KMS-11 (cell line): ENCODE measurements around the gene TMEM31.

ENCODE experiments used
- H2AFZ ChIP-seq: fragments of 200-600 bp; sonication (generic); 2 replicates; pipeline ENCODE4 v1.6.1; 2016; ENCODE audit warnings: antibody characterized with exemption, mixed run types, low read depth
- H3K27ac ChIP-seq: fragments of 200-600 bp; sonication (generic); 2 replicates; pipeline ENCODE4 v1.6.1; 2016; ENCODE audit warnings: mild to moderate bottlenecking, mixed run types
- H3K27me3 ChIP-seq: fragments of 200-600 bp; sonication (generic); 2 replicates; pipeline ENCODE4 v1.6.1; 2017; ENCODE audit warnings: mild to moderate bottlenecking, low read depth, mixed run types, moderate library complexity; ENCODE audit not compliant: insufficient read depth
- H3K36me3 ChIP-seq: fragments of 200-600 bp; sonication (generic); 2 replicates; pipeline ENCODE4 v1.6.1; 2017; ENCODE audit warnings: mild to moderate bottlenecking, mixed run types; ENCODE audit not compliant: insufficient read depth
- H3K4me1 ChIP-seq: fragments of 200-600 bp; sonication (generic); 2 replicates; pipeline ENCODE4 v1.6.1; 2016; ENCODE audit warnings: mild to moderate bottlenecking, low read depth, mixed run types; ENCODE audit not compliant: poor library complexity, severe bottlenecking
- H3K4me2 ChIP-seq: fragments of 200-600 bp; sonication (generic); 2 replicates; pipeline ENCODE4 v1.7.0; 2016; ENCODE audit warnings: mild to moderate bottlenecking, mixed run types
- H3K4me3 ChIP-seq: fragments of 200-600 bp; sonication (generic); IDR thresholded peaks from 2 replicates; pipeline ENCODE4 v1.6.1; 2017; ENCODE audit warnings: low read depth, low read length, mixed read lengths; ENCODE audit not compliant: insufficient read depth
- H3K79me2 ChIP-seq: fragments of 200-600 bp; sonication (generic); 2 replicates; pipeline ENCODE4 v1.6.1; 2016; ENCODE audit warnings: low read depth, mixed run types; ENCODE audit not compliant: insufficient read depth
- H3K9ac ChIP-seq: fragments of 200-600 bp; sonication (generic); 2 replicates; pipeline ENCODE4 v1.6.1; 2016; ENCODE audit warnings: mild to moderate bottlenecking, mixed run types
- H4K20me1 ChIP-seq: fragments of 200-600 bp; sonication (generic); 2 replicates; pipeline ENCODE4 v1.6.1; 2016; ENCODE audit warnings: mild to moderate bottlenecking, mixed run types; ENCODE audit not compliant: insufficient read depth
- TF ChIP-seq, protein P1 (sequence below): fragments of 200-600 bp; sonication (generic); conservative IDR thresholded peaks from 2 replicates; pipeline ENCODE4 v1.6.1; 2017; ENCODE audit warnings: low read depth, mild to moderate bottlenecking, antibody characterized with exemption, low read length, moderate library complexity, mixed read lengths

TMEM31 gene

DNA sequence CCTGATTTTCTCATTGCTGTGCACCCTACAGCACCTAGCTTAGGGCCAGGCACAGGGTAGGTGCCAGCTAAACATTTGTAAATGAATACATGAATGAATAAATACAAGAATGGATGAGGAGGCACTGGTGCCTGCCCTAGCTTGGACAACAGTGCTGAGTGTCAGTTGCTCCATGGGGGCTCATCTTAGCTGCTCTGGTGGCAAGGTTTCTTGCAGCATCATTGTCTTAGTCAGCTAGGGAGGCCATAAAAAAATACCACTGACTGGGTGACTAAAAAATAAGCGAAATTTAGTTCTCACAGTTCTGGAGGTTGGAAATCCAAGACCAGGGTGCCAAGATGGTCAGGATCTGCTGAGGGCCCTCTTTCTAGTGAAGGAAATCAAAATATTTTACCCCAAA lies 31.2 kb downstream of the TMEM31 start:
- H3K9ac ChIP-seq: no peak overlapping the region
- H3K27me3 ChIP-seq: no peaks in the 10 kb centered on the region
- peaks cover 19% of the 10 kb centered on the region for H3K4me1 ChIP-seq
- H3K4me2 ChIP-seq: no peak overlapping the region
- no peak overlapping the region for H2AFZ ChIP-seq
- H3K79me2 ChIP-seq: no peaks in the 10 kb centered on the region
- no peak overlapping the region for H3K27ac ChIP-seq
- H4K20me1 ChIP-seq: no peaks in the 10 kb centered on the region
- no peak overlapping the region for H3K4me3 ChIP-seq
- TF ChIP-seq, protein P1, sequence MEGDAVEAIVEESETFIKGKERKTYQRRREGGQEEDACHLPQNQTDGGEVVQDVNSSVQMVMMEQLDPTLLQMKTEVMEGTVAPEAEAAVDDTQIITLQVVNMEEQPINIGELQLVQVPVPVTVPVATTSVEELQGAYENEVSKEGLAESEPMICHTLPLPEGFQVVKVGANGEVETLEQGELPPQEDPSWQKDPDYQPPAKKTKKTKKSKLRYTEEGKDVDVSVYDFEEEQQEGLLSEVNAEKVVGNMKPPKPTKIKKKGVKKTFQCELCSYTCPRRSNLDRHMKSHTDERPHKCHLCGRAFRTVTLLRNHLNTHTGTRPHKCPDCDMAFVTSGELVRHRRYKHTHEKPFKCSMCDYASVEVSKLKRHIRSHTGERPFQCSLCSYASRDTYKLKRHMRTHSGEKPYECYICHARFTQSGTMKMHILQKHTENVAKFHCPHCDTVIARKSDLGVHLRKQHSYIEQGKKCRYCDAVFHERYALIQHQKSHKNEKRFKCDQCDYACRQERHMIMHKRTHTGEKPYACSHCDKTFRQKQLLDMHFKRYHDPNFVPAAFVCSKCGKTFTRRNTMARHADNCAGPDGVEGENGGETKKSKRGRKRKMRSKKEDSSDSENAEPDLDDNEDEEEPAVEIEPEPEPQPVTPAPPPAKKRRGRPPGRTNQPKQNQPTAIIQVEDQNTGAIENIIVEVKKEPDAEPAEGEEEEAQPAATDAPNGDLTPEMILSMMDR: no peak
- no peaks in the 10 kb centered on the region for H3K36me3 ChIP-seq

- no peak overlapping the region for H3K4me2 ChIP-seq
Measured at GRCh38 chrX:103742339-103742738, 31.6 kb downstream of the TMEM31 start.

GRCh38 chrX:103747163-103747562 lies 36.5 kb downstream of the TMEM31 start:
- Histone ChIP-seq H3K27me3 (no peaks in the 10 kb centered on the region), H3K9ac (no peak overlapping the region), H3K36me3 (no peaks in the 10 kb centered on the region), H3K4me1 (peaks cover 6% of the 10 kb centered on the region), H3K4me2 (no peak overlapping the region; the same call in 1 of the 2 replicates), H3K27ac (no peak overlapping the region), H3K4me3 (no peak overlapping the region), H3K79me2 (no peaks in the 10 kb centered on the region), H4K20me1 (no peaks in the 10 kb centered on the region), H2AFZ (no peak overlapping the region)
- TF ChIP-seq, protein P1: no peak

More at GRCh38 chrX:103742339-103742738, 31.6 kb downstream of the TMEM31 start:
- no peak overlapping the region for H3K27ac ChIP-seq
- H3K9ac ChIP-seq: no peak overlapping the region
- TF ChIP-seq, protein P1: no peak
- H3K36me3 ChIP-seq: no peaks in the 10 kb centered on the region
- H3K27me3 ChIP-seq: no peaks in the 10 kb centered on the region
- no peak overlapping the region for H3K4me3 ChIP-seq
- no peak overlapping the region for H2AFZ ChIP-seq
- H4K20me1 ChIP-seq: no peaks in the 10 kb centered on the region
- peaks cover 16% of the 10 kb centered on the region for H3K4me1 ChIP-seq
- H3K79me2 ChIP-seq: no peaks in the 10 kb centered on the region

GRCh38 chrX:103754401-103754800 lies 43.7 kb downstream of the TMEM31 start:
- TF ChIP-seq, protein P1: no peak
- Histone ChIP-seq H3K27me3 (no peaks in the 10 kb centered on the region), H3K4me1 (no peaks in the 10 kb centered on the region), H3K9ac (no peak overlapping the region), H2AFZ (no peak overlapping the region), H3K4me2 (no peak overlapping the region), H3K79me2 (no peaks in the 10 kb centered on the region), H3K4me3 (no peak overlapping the region), H4K20me1 (no peaks in the 10 kb centered on the region), H3K36me3 (no peaks in the 10 kb centered on the region), H3K27ac (no peak overlapping the region)
